GDM1 (cell line): Measurements from ENCODE around the gene USP7.
"Not testable (repeated sequence)": the region's sequence is repeated elsewhere in the genome, so short reads cannot be mapped to it uniquely, and the experiment has no call there.

ENCODE experiments used
- DNase-seq: peaks from one replicate; lab custom pipeline; 2025; lab: John Stamatoyannopoulos, UW

USP7 gene

GRCh38 chr16:8923199-8923598 is 40.5 kb downstream of the USP7 start:
- no peak for DNase-seq

- DNase-seq = no peak
Measured at GRCh38 chr16:8921347-8921984, 42.2 kb downstream of the USP7 start.

- DNase-seq = no peak
Measured at GRCh38 chr16:8920645-8921346, 42.9 kb downstream of the USP7 start.

GRCh38 chr16:8919934-8920462 is 43.7 kb downstream of the USP7 start:
- no peak for DNase-seq

GRCh38 chr16:8919089-8919933 is 44.4 kb downstream of the USP7 start:
- no peak for DNase-seq

GRCh38 chr16:8917336-8917735 is 46.4 kb downstream of the USP7 start:
- DNase-seq = not testable (repeated sequence)

GRCh38 chr16:8916541-8917225 is 47.0 kb downstream of the USP7 start:
- no peak for DNase-seq

- no peak for DNase-seq
Measured at GRCh38 chr16:8915722-8916301, 47.9 kb downstream of the USP7 start.

- DNase-seq = no peak
Measured at GRCh38 chr16:8914098-8914497, 49.6 kb downstream of the USP7 start.

- DNase-seq = no peak
Measured at GRCh38 chr16:8912793-8913192, 50.9 kb downstream of the USP7 start.

GRCh38 chr16:8910811-8911210 is 52.9 kb downstream of the USP7 start:
- DNase-seq = no peak

- DNase-seq = no peak
Measured at GRCh38 chr16:8908810-8909468, 54.8 kb downstream of the USP7 start.

- DNase-seq = no peak
Measured at GRCh38 chr16:8907096-8907495, 56.6 kb downstream of the USP7 start.

- no peak for DNase-seq
Measured at GRCh38 chr16:8905795-8906591, 57.7 kb downstream of the USP7 start.

GRCh38 chr16:8905168-8905762 is 58.4 kb downstream of the USP7 start:
- DNase-seq = no peak

- no peak for DNase-seq
Measured at GRCh38 chr16:8904018-8904430, 59.7 kb downstream of the USP7 start.

GRCh38 chr16:8903004-8903403 is 60.7 kb downstream of the USP7 start:
- DNase-seq = no peak

GRCh38 chr16:8901320-8901861 is 62.3 kb downstream of the USP7 start:
- no peak for DNase-seq

GRCh38 chr16:8900343-8900742 is 63.4 kb downstream of the USP7 start:
- no peak for DNase-seq
